ENCODE results near the gene TIPRL. TPM values are rescaled to one million over a fixed set of nuclear protein-coding genes. Genes with fewer than 3 reads are reported as not detected.

TIPRL gene
- total RNA-seq, 6 donors from 2014 or later: 7.2 to 26.1 (median 18.4) TPM

DNA sequence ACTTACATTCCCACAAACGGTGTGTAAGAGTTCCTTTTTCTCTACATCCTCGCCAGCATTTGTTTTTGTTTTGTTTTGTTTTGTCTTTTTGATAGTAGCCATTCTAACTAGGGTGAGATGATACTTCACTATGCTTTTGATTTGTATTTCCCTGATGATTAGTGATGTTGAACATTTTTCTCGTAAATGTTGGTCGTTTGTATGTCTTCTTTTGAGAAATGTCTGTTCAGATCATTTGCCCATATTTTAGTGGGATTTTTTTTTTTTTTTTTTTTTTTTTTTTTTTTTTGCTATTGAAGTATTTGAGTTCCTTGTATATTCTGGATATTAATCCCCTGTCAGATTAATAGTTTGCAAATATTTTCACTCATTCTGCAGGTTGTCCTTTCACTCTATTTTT, 22.9 kb upstream of the TIPRL start:
- DNase-seq (no peak), ATAC-seq (ENCODE audit: low FRiP score in 2 of 2) (no peak)
- Histone ChIP-seq H3K4me3 (no peak overlapping the region), H3K27ac (no peak overlapping the region), H3K36me3 (no peaks in the 10 kb centered on the region), H3K4me1 (no peaks in the 10 kb centered on the region), H3K9me3 (peaks cover 5 to 12% (median 8%) of the 10 kb centered on the region in 4 donors), H3K27me3 (no peaks in the 10 kb centered on the region)
- TF ChIP-seq, protein P1, sequence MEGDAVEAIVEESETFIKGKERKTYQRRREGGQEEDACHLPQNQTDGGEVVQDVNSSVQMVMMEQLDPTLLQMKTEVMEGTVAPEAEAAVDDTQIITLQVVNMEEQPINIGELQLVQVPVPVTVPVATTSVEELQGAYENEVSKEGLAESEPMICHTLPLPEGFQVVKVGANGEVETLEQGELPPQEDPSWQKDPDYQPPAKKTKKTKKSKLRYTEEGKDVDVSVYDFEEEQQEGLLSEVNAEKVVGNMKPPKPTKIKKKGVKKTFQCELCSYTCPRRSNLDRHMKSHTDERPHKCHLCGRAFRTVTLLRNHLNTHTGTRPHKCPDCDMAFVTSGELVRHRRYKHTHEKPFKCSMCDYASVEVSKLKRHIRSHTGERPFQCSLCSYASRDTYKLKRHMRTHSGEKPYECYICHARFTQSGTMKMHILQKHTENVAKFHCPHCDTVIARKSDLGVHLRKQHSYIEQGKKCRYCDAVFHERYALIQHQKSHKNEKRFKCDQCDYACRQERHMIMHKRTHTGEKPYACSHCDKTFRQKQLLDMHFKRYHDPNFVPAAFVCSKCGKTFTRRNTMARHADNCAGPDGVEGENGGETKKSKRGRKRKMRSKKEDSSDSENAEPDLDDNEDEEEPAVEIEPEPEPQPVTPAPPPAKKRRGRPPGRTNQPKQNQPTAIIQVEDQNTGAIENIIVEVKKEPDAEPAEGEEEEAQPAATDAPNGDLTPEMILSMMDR (IDR thresholded peaks at IDR 0.05): no peak
- no peak for TF ChIP-seq POLR2A (IDR thresholded peaks at IDR 0.05)
- WGBS, 2 donors: 59 to 72% methylated on average over 4 of the region's 4 CpGs

DNA sequence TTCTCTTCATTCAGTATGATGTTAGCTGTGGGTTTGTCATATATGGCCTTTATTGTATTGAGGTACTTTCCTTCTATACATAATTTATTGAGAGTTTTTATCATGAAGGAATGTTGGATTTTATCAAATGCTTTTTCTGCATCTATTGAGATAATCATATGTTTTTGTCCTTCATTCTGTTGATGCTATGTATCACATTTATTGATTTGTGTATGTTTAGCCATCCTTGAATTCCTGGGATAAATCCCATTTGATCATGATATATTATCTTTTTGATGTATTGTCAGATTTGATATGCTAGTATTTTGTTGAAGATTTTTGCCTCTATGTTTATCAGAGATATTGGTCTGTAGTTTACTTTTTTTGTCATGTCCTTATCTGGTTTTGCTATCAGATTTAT, 21.1 kb upstream of the TIPRL start:
- ATAC-seq (ENCODE audit: low FRiP score in 2 of 2): no peak
- no peaks in the 10 kb centered on the region for H3K27me3 ChIP-seq
- DNase-seq: no peak
- H3K27ac ChIP-seq: no peak overlapping the region
- no peaks in the 10 kb centered on the region for H3K36me3 ChIP-seq
- no peak overlapping the region for H3K4me3 ChIP-seq
- TF ChIP-seq EP300 (IDR thresholded peaks at IDR 0.05) (no peak), POLR2AphosphoS5 (IDR thresholded peaks at IDR 0.05) (no peak), POLR2A (IDR thresholded peaks at IDR 0.05) (no peak)
- TF ChIP-seq, protein P1 (IDR thresholded peaks at IDR 0.05): no peak
- H3K9me3 ChIP-seq: peaks cover 5 to 12% (median 8%) of the 10 kb centered on the region in 4 donors
- H3K4me1 ChIP-seq: no peaks in the 10 kb centered on the region

DNA sequence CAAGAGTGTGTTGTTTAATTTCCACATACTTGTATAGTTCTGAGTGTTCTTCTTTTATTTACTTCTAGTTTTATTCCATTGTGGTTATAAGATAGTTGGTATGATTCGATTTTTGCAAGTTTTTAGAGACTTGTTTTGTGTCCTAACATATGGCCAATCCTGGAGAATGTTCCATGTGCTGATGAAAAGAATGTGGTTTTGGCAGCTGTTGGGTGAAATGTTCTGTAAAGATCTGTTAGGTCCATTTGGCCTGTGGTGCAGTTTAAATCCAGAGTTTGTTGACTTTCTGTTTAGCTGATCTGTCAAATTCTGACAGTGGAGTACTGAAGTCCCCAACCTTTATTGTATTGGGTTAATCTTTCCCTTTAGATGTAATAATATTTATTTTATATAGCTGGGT, 19.5 kb upstream of the TIPRL start:
- ATAC-seq (ENCODE audit: low FRiP score in 2 of 2) (no peak), DNase-seq (no peak)
- Histone ChIP-seq H3K4me3 (no peak overlapping the region), H3K27ac (no peak overlapping the region), H3K27me3 (no peaks in the 10 kb centered on the region), H3K4me1 (no peaks in the 10 kb centered on the region), H3K9me3 (peaks cover 5 to 12% (median 8%) of the 10 kb centered on the region in 4 donors), H3K36me3 (no peaks in the 10 kb centered on the region)
- no peak for TF ChIP-seq EP300 (IDR thresholded peaks at IDR 0.05)
- TF ChIP-seq, protein P1 (IDR thresholded peaks at IDR 0.05): no peak
- TF ChIP-seq POLR2AphosphoS5 (IDR thresholded peaks at IDR 0.05): no peak
- TF ChIP-seq POLR2A (IDR thresholded peaks at IDR 0.05): no peak
- 53 to 67% methylated on average over 1 of the region's 1 CpG for WGBS, 2 donors

DNA sequence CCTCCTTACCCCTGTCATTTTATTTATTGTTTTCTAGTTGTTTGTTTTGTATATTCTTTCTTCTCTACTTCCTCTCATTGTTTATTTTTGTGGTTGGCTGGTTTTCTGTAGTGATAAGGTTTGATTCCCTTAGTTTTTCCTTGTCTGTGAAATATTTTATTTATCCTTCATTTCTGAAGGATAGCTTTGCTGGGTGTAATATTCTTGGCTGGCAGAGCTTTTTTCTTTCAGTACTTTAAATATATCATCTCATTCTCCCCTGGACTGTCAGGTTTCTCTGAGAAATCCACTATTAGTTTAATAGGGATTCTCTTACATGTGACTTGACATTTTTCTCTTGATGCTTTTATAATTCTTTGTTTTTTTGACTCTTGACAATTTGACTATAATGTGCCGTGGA, 18.8 kb upstream of the TIPRL start:
- Histone ChIP-seq H3K27ac (no peak overlapping the region), H3K27me3 (no peaks in the 10 kb centered on the region), H3K36me3 (no peaks in the 10 kb centered on the region), H3K4me3 (no peak overlapping the region), H3K9me3 (peaks cover 5 to 12% (median 8%) of the 10 kb centered on the region in 4 donors), H3K4me1 (no peaks in the 10 kb centered on the region)
- ATAC-seq (ENCODE audit: low FRiP score in 2 of 2) (no peak), DNase-seq (no peak)
- 90 to 96% methylated on average over 1 of the region's 1 CpG for WGBS, 2 donors
- TF ChIP-seq EP300 (IDR thresholded peaks at IDR 0.05): no peak

DNA sequence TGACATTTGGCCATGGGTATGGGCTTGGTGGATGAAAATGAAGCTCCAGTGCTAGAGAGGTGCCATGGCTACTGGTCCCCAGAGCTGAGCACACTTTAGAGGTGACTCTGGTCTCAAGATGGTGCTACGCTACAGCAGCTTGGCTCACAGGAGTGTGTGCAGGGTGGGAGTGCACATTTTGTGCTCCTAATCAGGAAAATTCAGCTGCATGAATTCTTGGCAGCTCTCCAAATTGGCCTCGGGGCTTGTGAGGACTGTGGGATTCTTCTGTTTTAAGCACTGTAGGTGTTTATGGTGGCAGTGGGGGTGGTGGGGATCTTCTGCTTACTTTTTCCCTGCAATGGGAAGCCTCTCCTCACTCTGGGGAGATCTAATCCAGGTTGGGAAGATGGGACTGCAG, 17.3 kb upstream of the TIPRL start:
- DNase-seq (no peak), ATAC-seq (ENCODE audit: low FRiP score in 2 of 2) (no peak)
- Histone ChIP-seq H3K9me3 (peaks cover 5 to 12% (median 8%) of the 10 kb centered on the region in 4 donors), H3K27me3 (no peaks in the 10 kb centered on the region), H3K4me1 (no peaks in the 10 kb centered on the region), H3K4me3 (no peak overlapping the region), H3K27ac (no peak overlapping the region), H3K36me3 (no peaks in the 10 kb centered on the region)
- WGBS, 2 donors: 60 to 64% methylated on average over 2 of the region's 2 CpGs
- TF ChIP-seq, protein P1 (IDR thresholded peaks at IDR 0.05): no peak
- TF ChIP-seq POLR2A (IDR thresholded peaks at IDR 0.05) (no peak), POLR2AphosphoS5 (IDR thresholded peaks at IDR 0.05) (no peak), EP300 (IDR thresholded peaks at IDR 0.05) (no peak)

All from upper lobe of left lung (tissue), 6 donors.